Measurements from ENCODE around the gene APOBEC3A. TPM values are rescaled to one million over a fixed set of nuclear protein-coding genes. Genes with fewer than 3 reads are reported as not detected.
"Not testable (repeated sequence)": the region's sequence is repeated elsewhere in the genome, so short reads cannot be mapped to it uniquely, and the experiment has no call there.

APOBEC3A gene
- total RNA-seq, 1 donor from 2014 or later: 1.0 TPM

GRCh38 chr22:38989466-38989865, 32.1 kb downstream of the APOBEC3A start:
- H3K4me3 ChIP-seq (ENCODE audit: low read depth, low read length): no peak overlapping the region
- no peak for TF ChIP-seq CTCF (IDR thresholded peaks at IDR 0.05; ENCODE audit: insufficient read depth, low read length, poor library complexity, severe bottlenecking)
- no peak for DNase-seq (ENCODE audit: low read depth)
- no peaks in the 10 kb centered on the region for H3K36me3 ChIP-seq (ENCODE audit: control insufficient read depth, insufficient read depth, low read length)
- no peaks in the 10 kb centered on the region for H3K27me3 ChIP-seq (ENCODE audit: control insufficient read depth, insufficient read depth, low read length)

DNA sequence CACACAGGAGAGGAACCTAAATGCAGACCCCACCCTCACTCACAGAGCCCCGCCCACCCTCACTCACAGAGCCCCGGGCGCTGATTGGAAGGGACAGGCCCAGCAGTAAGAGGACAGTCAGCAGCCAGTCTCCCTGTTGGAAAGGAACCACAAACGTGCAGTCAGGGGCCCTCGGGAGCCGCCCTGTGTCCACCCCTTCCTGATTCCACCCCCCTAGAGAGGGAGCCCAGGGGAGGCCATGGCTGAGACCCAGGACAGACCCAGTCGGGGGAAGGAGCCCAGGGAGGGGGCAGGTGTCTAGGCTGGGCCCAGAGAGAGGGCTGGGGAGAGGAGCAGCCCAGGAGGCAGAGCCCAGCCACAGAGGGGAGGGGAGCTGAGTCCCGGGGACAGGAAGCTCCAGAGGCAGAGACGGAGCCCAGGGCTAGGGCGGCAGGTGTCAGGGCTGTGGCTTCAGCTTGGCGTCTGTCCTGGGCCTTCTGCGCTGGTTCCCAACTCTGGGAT, 35.5 kb downstream of the APOBEC3A start:
- not testable (repeated sequence) for H3K4me3 ChIP-seq (ENCODE audit: low read depth, low read length); H3K36me3 ChIP-seq (ENCODE audit: control insufficient read depth, insufficient read depth, low read length); DNase-seq (ENCODE audit: low read depth)
- peaks cover 11% of the 10 kb centered on the region for H3K27me3 ChIP-seq (ENCODE audit: control insufficient read depth, insufficient read depth, low read length)

DNA sequence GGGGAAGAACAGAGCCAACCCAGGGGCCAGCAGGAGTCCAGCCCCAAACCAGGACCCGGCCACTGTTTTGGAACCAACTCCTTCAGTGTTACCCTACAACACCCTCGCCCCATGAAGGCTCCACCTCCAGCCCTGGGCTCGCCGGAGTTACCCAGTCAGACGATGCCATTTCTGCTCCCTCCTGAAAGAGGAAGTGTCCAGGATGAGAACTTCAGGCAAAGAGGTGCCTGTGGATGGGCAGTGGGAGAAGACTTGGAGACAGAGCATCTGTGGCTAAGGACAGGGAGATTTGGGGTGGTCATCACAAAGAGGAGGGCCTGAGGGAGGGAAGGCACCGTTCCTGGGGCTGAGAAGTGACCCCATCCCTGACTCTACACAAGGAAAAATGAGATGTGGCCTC, 38.7 kb downstream of the APOBEC3A start:
- Histone ChIP-seq H3K36me3 (ENCODE audit: control insufficient read depth, insufficient read depth, low read length) (no peaks in the 10 kb centered on the region), H3K27me3 (ENCODE audit: control insufficient read depth, insufficient read depth, low read length) (peaks cover 11% of the 10 kb centered on the region), H3K4me3 (ENCODE audit: low read depth, low read length) (no peak overlapping the region)
- TF ChIP-seq CTCF (IDR thresholded peaks at IDR 0.05; ENCODE audit: insufficient read depth, low read length, poor library complexity, severe bottlenecking): no peak
- DNase-seq (ENCODE audit: low read depth): no peak

- no peak for DNase-seq (ENCODE audit: low read depth)
- peaks cover 11% of the 10 kb centered on the region for H3K27me3 ChIP-seq (ENCODE audit: control insufficient read depth, insufficient read depth, low read length)
- H3K36me3 ChIP-seq (ENCODE audit: control insufficient read depth, insufficient read depth, low read length): no peaks in the 10 kb centered on the region
- TF ChIP-seq CTCF (IDR thresholded peaks at IDR 0.05; ENCODE audit: insufficient read depth, low read length, poor library complexity, severe bottlenecking): no peak
- H3K4me3 ChIP-seq (ENCODE audit: low read depth, low read length): no peak overlapping the region
Observed at GRCh38 chr22:38997518-38997917, 40.1 kb downstream of the APOBEC3A start.

- no peak overlapping the region for H3K4me3 ChIP-seq (ENCODE audit: low read depth, low read length)
- H3K36me3 ChIP-seq (ENCODE audit: control insufficient read depth, insufficient read depth, low read length): no peaks in the 10 kb centered on the region
- DNase-seq (ENCODE audit: low read depth): no peak
- H3K27me3 ChIP-seq (ENCODE audit: control insufficient read depth, insufficient read depth, low read length): no peaks in the 10 kb centered on the region
- TF ChIP-seq CTCF (IDR thresholded peaks at IDR 0.05; ENCODE audit: insufficient read depth, low read length, poor library complexity, severe bottlenecking): peak; percentile 76
Observed at GRCh38 chr22:39003165-39003638, 45.8 kb downstream of the APOBEC3A start.

DNA sequence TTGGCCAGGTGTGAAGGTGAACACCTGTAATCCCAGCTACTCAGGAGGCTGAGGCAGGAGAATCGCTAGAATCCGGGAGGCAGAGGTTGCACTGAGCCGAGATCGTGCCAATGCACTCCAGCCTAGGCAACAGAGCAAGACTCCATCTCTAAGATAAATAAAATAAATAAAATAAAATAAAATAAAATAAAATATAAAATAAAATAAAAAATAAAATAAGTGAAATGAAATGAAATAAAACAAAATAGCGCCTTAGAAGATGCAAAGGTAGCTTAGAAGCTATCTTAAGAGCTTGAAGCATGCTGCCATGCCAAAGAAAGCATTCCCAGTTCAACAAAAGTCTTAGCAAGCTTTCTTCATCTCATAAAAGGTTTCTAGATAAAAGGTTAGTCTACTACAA, 49.8 kb downstream of the APOBEC3A start:
- H3K4me3 ChIP-seq (ENCODE audit: low read depth, low read length): no peak overlapping the region
- H3K27me3 ChIP-seq (ENCODE audit: control insufficient read depth, insufficient read depth, low read length): no peaks in the 10 kb centered on the region
- no peak for TF ChIP-seq CTCF (IDR thresholded peaks at IDR 0.05; ENCODE audit: insufficient read depth, low read length, poor library complexity, severe bottlenecking)
- H3K36me3 ChIP-seq (ENCODE audit: control insufficient read depth, insufficient read depth, low read length): no peaks in the 10 kb centered on the region
- no peak for DNase-seq (ENCODE audit: low read depth)

DNA sequence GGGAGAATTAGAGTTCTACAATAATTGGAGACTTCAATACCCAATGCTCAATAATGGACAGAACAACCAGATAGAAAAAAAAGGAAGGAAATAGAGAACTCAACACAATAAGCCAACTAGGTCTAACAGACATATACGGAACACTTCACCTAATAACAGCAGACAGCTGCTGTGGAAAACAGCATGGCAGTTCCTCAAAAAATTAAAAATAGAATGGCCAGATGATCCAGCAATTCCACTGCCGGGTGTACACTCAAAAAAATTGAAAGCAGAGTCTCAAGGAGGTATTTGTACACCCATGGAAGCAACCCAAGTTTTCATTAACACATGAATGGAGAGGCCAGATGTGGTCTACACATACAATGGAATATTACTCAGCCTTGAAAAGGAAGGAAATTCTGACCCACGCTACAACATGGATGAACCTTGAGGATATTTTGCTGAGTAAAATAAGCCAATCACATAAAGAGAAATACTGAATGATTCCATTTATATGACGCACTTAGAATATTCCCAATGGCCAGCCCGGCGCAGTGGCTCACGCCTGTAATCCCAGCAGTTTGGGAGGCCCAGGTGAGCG, 51.0 kb downstream of the APOBEC3A start:
- H3K27me3 ChIP-seq (ENCODE audit: control insufficient read depth, insufficient read depth, low read length); H3K36me3 ChIP-seq (ENCODE audit: control insufficient read depth, insufficient read depth, low read length); DNase-seq (ENCODE audit: low read depth); H3K4me3 ChIP-seq (ENCODE audit: low read depth, low read length): not testable (repeated sequence)
